Suppressor macrophage (primary cell): ENCODE data around the gene ZNF579.

ENCODE experiments used
- DNase-seq, 4 experiments: peaks; one replicate each; pipeline ENCODE4 v3.0.0-alpha.2; 2020 to 2022

The ZNF579 gene

GRCh38 chr19:55563261-55563690 lies 17.4 kb downstream of the ZNF579 start:
- DNase-seq = no peak

GRCh38 chr19:55559684-55560083 lies 21.0 kb downstream of the ZNF579 start:
- no peak for DNase-seq

GRCh38 chr19:55554741-55555152 lies 25.9 kb downstream of the ZNF579 start:
- no peak for DNase-seq

GRCh38 chr19:55554302-55554701 lies 26.3 kb downstream of the ZNF579 start:
- DNase-seq = no peak

DNA sequence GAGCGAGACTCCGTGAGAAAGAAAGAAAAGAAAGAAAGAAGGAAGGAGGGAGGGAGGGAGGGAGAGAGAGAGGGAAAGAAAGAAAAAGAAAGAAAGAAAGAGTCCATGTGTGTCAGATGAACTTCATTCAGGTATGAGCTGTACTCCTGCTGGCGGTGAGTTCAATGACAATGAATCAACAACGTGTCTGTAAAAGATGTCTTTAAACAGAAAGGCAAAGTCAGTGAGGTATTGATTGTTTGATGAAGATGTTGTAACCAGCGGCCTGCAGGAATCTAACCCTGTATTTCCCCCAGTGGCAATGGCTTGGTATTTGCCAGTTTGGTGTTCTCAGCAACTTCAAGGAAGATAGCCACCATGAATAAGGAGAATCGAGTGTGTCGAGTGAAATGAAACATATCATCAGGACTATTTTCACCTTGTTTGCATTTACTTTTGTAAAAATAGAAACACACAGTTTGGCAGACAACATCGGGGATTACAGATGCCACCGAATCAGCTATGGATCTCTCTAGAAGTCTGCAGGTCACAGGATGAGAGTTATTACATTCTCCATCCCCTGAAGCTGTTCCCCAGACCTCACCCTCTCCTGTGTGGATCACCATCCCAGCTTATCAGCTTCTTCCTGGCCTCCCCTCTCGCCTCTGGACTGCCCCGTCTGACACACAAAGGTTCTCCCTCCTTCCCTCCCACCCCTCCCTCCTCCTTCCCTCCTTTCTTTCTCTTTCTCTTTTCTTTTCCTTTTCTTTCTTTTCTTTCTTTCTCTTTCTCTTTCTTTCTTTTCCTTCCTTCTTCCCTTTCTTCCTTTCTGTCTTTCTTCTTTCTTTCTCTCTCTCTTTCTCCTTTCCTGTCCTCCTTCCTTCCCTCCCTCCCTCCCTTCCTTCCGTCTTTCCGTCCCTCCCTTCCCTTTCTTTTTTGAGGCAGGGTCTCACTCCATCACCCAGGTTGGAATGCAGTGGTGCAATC lies 27.1 kb downstream of the ZNF579 start:
- no peak for DNase-seq

- DNase-seq = no peak
Measured at GRCh38 chr19:55552620-55553019, 28.0 kb downstream of the ZNF579 start.

- no peak for DNase-seq
Measured at GRCh38 chr19:55552206-55552605, 28.4 kb downstream of the ZNF579 start.

- no peak for DNase-seq
Measured at GRCh38 chr19:55550321-55550650, 30.4 kb downstream of the ZNF579 start.

DNA sequence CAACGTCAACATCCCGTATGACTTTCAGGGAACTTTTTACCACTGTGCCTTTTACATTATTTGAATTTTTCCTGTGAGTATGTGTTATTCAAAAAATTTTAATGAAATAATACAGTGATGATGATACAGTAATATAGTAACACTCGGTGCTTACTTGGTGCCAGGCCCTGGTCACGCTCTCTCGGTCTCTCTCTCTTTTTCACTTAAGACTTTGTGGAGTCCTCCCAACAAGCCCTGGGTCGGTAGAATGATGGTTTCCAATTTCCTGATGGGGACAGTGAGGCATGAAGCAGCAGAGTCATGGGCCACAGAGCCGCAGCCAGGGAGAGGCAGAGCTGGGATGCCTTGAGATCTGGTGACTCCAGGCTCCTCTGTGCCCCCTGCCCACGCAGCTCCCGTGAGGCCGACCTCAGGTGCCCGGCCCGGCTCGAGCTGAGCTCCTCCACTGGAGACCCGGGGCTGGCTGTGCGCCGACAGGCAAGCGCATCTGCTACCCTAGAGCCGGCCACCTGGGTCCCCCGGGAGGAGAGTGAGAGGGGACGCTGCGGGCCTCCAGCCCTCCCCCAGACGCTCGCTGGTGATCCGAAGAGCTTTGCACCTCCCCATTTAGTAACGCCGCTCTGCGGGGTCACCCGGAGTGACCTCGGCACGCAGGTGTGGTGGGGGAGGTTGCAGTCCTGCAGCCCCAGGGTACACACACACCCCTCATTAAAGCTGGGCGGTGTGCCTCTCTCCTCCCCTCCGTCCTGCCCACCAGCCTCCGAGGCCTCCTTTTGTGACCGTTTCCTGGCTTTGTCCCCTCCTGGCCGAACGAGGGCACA lies 30.9 kb downstream of the ZNF579 start:
- DNase-seq = no peak

DNA sequence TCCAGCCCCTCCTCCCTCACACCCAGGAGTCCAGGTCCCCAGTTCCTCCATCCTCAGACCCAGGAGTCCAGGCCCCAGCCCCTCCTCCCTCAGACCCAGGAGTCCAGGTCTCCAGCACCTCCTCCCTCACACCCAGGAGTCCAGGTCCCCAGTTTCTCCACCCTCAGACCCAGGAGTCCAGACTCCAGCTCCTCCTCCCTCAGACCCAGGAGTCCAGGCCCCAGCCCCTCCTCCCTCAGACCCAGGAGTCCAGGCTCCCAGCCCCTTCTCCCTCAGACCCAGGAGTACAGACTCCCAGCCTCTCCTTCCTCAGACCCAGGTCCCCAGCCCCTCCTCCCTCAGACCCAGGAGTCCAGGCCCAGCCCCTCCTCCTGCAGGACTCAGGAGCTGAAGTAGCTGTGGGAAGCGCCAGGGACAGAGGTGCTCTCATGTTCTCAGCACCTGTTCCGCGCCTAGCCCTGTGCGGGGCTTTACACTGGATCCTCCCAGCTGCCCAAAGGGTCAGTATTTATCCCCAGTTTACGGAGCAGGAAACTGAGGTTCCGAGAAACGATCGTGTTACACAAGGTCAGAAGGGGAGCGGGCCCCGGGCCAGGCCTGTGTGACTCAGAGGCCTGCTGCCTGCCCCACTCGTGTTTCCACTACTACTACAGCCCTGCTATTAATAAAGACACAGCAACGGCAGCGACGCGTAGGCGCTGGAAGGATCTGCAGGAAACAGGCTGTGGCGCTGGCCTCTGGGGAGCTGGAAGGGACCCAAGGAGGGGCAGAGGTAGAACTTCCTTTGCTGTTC lies 33.6 kb downstream of the ZNF579 start:
- peak; percentile 89 to 95 (median 94) for DNase-seq

DNA sequence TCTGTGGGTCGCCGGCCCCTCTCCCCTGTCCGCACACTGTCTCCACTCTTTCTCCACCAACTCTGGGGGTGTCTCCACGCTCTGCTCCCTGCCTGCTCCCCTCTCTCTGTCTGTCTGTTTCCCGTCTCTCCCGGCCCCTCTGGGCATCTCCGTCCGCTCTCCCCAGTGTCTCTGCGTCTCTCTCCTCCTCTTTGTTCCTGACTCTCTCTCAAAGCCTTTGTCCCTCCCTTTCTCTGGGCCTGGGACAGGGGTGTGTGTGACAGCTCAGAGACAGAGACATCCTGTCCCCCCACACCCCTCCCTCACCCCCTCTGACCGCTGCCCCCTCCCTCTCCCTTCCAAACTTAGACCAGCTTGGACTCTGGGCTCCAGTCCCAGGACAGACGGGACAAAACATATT lies 34.6 kb downstream of the ZNF579 start:
- no peak for DNase-seq

GRCh38 chr19:55545443-55545842 lies 35.2 kb downstream of the ZNF579 start, which contains the start of gene SBK3:
Gene SBK3 (minus strand): TSS chr19:55545543. CDS start chr19:55545543, 0 bp downstream.
- no peak for DNase-seq

GRCh38 chr19:55544776-55545439 lies 35.7 kb downstream of the ZNF579 start:
- no peak for DNase-seq

- DNase-seq = no peak
Measured at GRCh38 chr19:55544014-55544413, 36.6 kb downstream of the ZNF579 start.

DNA sequence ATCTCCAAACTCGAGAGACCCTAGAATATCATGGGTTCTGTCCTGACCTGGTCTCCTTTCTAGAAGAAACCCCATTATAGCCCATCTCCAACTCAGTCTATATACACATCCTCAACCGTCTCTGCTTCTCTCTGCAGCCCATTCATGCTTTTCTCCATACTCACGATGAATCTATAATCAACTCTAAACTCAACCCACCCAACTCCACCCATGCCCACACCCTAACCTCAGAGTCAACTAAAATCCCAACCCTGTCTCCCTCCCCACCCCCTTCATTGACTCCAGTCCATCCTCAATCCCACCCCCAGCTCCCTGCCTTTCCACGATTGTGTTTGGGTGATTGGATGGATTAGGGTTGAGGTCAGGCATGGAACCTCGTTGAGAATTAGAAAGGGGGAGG lies 37.1 kb downstream of the ZNF579 start:
- no peak for DNase-seq

GRCh38 chr19:55542292-55542855 lies 38.3 kb downstream of the ZNF579 start:
- DNase-seq = no peak

DNA sequence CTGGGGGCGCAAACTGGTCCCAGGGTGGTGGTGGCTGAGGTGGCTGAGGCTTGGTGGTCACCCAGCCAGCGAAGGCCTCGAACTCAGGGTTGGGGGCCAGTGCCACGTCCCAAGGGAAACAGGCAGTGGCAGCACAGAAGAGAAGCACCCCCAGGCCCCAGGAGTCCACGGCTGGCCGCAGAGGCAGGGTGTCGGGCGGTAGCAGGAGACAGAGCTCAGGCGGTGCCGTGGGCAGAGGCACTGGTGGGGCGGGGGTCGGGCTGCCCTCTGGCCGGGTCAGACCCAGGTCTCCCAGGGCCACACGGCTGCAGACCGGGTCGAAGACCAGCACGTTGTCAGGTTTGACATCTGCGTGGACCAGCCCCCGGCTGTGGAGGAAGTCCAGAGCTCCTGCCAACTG lies 39.6 kb downstream of the ZNF579 start:
- DNase-seq = no peak

DNA sequence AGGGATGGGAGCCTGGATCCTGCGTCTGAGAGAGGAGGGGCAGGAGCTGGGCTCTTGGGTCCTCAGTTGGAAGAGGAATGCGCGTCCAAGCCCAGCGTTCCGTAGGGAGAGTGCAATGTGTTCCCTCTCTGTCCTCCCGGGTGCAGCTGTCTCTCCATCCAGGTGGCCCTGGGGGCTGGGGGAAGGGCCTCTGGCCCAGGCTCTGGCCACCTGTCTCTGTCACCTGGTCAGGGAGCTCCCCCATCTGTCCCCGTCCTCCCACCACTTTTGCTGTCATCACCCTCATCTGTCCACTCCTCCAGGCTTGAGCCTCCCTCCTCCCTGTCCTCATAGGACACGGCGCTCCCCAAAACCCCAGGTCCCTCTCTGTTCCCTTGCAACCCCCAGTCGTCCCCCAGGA lies 40.0 kb downstream of the ZNF579 start:
- no peak for DNase-seq

- DNase-seq = no peak
Measured at GRCh38 chr19:55539090-55539984, 41.3 kb downstream of the ZNF579 start.

DNA sequence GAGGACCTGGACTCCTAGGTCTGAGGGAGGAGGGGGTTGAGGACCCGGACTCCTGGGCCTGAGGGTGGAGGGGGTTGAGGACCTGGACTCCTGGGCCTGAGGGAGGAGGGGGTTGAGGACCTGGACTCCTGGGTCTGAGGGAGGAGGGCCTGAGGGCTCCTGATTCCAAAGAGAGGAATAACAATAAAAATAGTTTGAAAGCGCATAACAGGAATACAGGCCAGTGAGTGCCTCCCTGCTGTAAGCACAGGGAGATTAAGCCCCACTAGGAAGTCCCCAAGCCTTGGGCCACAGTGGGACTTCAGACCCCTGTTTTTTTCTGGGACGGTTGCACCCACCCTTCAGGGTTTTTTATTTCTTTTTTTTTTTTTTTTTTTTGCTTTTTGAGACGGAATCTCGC lies 42.5 kb downstream of the ZNF579 start:
- DNase-seq = no peak

- DNase-seq = no peak
Measured at GRCh38 chr19:55537741-55538111, 42.9 kb downstream of the ZNF579 start.
